Panc1 (cell line): Measurements from ENCODE around the gene GRK2. TPM values are rescaled to one million over a fixed set of nuclear protein-coding genes. Genes with fewer than 3 reads are reported as not detected.

Experiments
- ATAC-seq: fragments of 200-7000 bp; cut with Tn5 transposase; 2 replicates; pipeline ENCODE4 v1.9.1; 2020; ENCODE audit warnings: mild to moderate bottlenecking, moderate library complexity
- BruUV-seq: library from RNA; stranded (reverse); fragments of 400-500 nt; replicated peaks from 2 replicates; lab custom pipeline; 2021; lab: Mats Ljungman, UMichigan
- CTCF ChIA-PET: fragments of 300-600 bp; sonication (Branson Sonifier 250); formaldehyde crosslinking; loops from one replicate; lab custom pipeline; 2022; ENCODE audit warnings: antibody characterized with exemption; lab: Charles Lee
- POLR2A ChIA-PET: fragments of 300-600 bp; sonication (Branson Sonifier 250); formaldehyde crosslinking; loops from one replicate; lab custom pipeline; 2022; ENCODE audit warnings: antibody characterized with exemption; lab: Charles Lee
- DNase-seq: peaks from one replicate; pipeline ENCODE4 v3.0.0-alpha.2; 2010; ENCODE audit warnings: low read depth, low spot score
- H3K27ac ChIP-seq: 2 replicates; pipeline ENCODE4 v1.5.1; 2011; ENCODE audit warnings: mild to moderate bottlenecking, low read length, inconsistent platforms
- H3K27me3 ChIP-seq: fragments of 200-500 bp; sonication (Bioruptor generic); 2 replicates; pipeline ENCODE4 v1.6.0; 2014; ENCODE audit warnings: low read length, inconsistent platforms; ENCODE audit not compliant: control insufficient read depth, insufficient read depth
- H3K36me3 ChIP-seq: fragments of 200-500 bp; sonication (Bioruptor generic); 2 replicates; pipeline ENCODE4 v1.5.1; 2014; ENCODE audit warnings: inconsistent platforms, mild to moderate bottlenecking, low read length, moderate library complexity; ENCODE audit not compliant: control insufficient read depth, insufficient read depth
- H3K4me1 ChIP-seq: 2 replicates; pipeline ENCODE4 v1.5.1; 2011; ENCODE audit warnings: inconsistent platforms, mild to moderate bottlenecking, low read length, moderate library complexity; ENCODE audit not compliant: control insufficient read depth, insufficient read depth
- H3K4me3 ChIP-seq, 2 experiments: 2 replicates each; pipeline ENCODE4 v1.5.1; 2011 to 2012; ENCODE audit warnings: low read depth in 2 of 2, low read length in 2 of 2, mild to moderate bottlenecking in 2 of 2, inconsistent platforms in 1 of 2, moderate library complexity in 1 of 2
- H3K9me3 ChIP-seq: fragments of 200-500 bp; sonication (Bioruptor generic); 2 replicates; pipeline ENCODE4 v1.5.1; 2014; ENCODE audit warnings: low read depth, mild to moderate bottlenecking, inconsistent platforms, low read length, moderate library complexity; ENCODE audit not compliant: control insufficient read depth, insufficient read depth
- CTCF ChIP-seq: fragments of 450-650 bp; IDR thresholded peaks from 2 replicates; pipeline ENCODE4 v1.5.1; 2017; ENCODE audit warnings: mild to moderate bottlenecking
- POLR2AphosphoS5 ChIP-seq: IDR thresholded peaks from 2 replicates; pipeline ENCODE4 v1.6.1; 2012; ENCODE audit warnings: mild to moderate bottlenecking, low read depth, low read length, moderate library complexity
- REST ChIP-seq, 2 experiments: IDR thresholded peaks; 2 replicates each; pipeline ENCODE4 v1.6.1; 2011 to 2012; ENCODE audit warnings: low read depth in 2 of 2, control low read depth in 1 of 2, low read length in 1 of 2, mild to moderate bottlenecking in 1 of 2, moderate library complexity in 1 of 2; ENCODE audit not compliant: insufficient read depth in 1 of 2
- SIN3A ChIP-seq: IDR thresholded peaks from 2 replicates; pipeline ENCODE4 v1.6.1; 2012; ENCODE audit warnings: low read depth, mild to moderate bottlenecking, low read length, moderate library complexity, borderline replicate concordance; ENCODE audit not compliant: insufficient read depth
- TCF7L2 ChIP-seq: IDR thresholded peaks from 2 replicates; pipeline ENCODE4 v1.6.1; 2011; ENCODE audit warnings: mild to moderate bottlenecking, low read depth, low read length, inconsistent platforms
- in situ Hi-C: cut with HindIII; loops from 2 replicates; pipeline ENCODE4 v1.10.0; 2016; ENCODE audit warnings: low sequenced_read_pairs, low pct_unique_long_range_greater_than_20kb
- intact Hi-C: fragments of 100-400 bp; cut with micrococcal nuclease; formaldehyde crosslinking; loops from one replicate; pipeline ENCODE4 v1.10.0; 2022; ENCODE audit not compliant: unreplicated experiment
- total RNA-seq: library from RNA; stranded (reverse); gene quantifications from one replicate; pipeline ENCODE4 v1.2.1, GENCODE V29; 2021; ENCODE audit not compliant: unreplicated experiment

Gene GRK2
- total RNA-seq, 1 experiment from 2014 or later, result 103 TPM

- Histone ChIP-seq H3K9me3 (no peaks in the 10 kb centered on the region), H3K27me3 (no peaks in the 10 kb centered on the region), H3K4me1 (peaks cover 18% of the 10 kb centered on the region), H3K4me3 (peak overlapping the region; percentile 72 to 78), H3K27ac (peak overlapping the region; percentile 95), H3K36me3 (peaks cover 2% of the 10 kb centered on the region; the same call in 1 of the 2 replicates)
- ATAC-seq, result peak; percentile 83
- intact Hi-C loops, result no loop called here
- TF ChIP-seq SIN3A (peak; percentile 60; the same call in 1 of the 2 replicates), POLR2AphosphoS5 (no peak; the same call in 1 of the 2 replicates), TCF7L2 (0 out of 2 replicates have a peak, but pooled peaks have one; percentile 11)
- CTCF ChIA-PET, result interaction anchor here (0.6 to 2.1 kb wide), 3 partner anchors 29 to 1279 kb away, joined by 3 to 9 read pairs (median 5); no protein-coding TSS in a partner anchor
- no peak for DNase-seq
- no TSS peak for BruUV-seq
- in situ Hi-C loops, result no loop called here
- POLR2A ChIA-PET, result interaction anchor here (0.6 kb wide), 1 partner anchor 1243 kb away, joined by 5 read pairs; no protein-coding TSS in a partner anchor
Observed at GRCh38 chr11:67288452-67289225, 22.4 kb downstream of the GRK2 start.

GRCh38 chr11:67289226-67289650, 23.0 kb downstream of the GRK2 start, which contains the start of gene ANKRD13D:
ANKRD13D (plus strand) TSS chr11:67289303; CDS start chr11:67289461, 158 bp downstream.
- peak within 1 kb of the TSS; percentile 95 for H3K27ac ChIP-seq
- ATAC-seq (no peak; the same call in 1 of the 2 replicates), DNase-seq (no peak)
- H3K4me1 ChIP-seq, result peaks cover 18% of the 10 kb centered on the region
- H3K4me3 ChIP-seq, result peak within 1 kb of the TSS; percentile 72 to 78
- H3K36me3 ChIP-seq, result peaks cover 2% of the 10 kb centered on the region; the same call in 1 of the 2 replicates
- ChIA-PET CTCF (interaction anchor here (0.5 to 2.1 kb wide), 5 partner anchors 21 to 1280 kb away, joined by 3 to 9 read pairs (median 5); no protein-coding TSS in a partner anchor), POLR2A (no interaction called here)
- intact Hi-C loops (no loop called here), in situ Hi-C loops (no loop called here)
- no TSS peak for BruUV-seq
- no peaks in the 10 kb centered on the region for H3K9me3 ChIP-seq
- TF ChIP-seq CTCF, result no peak
- no peak for TF ChIP-seq POLR2AphosphoS5
- no peak for TF ChIP-seq SIN3A
- TF ChIP-seq REST (IDR thresholded peaks at IDR 0.05; ENCODE audit: insufficient read depth in 1 of 2, low read depth in 2 of 2, low read length in 1 of 2), result no peak
- no peak for TF ChIP-seq TCF7L2
- H3K27me3 ChIP-seq, result no peaks in the 10 kb centered on the region
